Stimulated activated CD8-positive, alpha-beta memory T cell treated with anti-CD3 and anti-CD28 coated beads, Interleukin-15, amount 100 ng/mL, for 4 hours (primary cell): Measurements from ENCODE around the gene TRPM5.

Source experiments
- DNase-seq, 2 donors: peaks; one replicate each; pipeline ENCODE4 v3.0.0-alpha.2; 2020; ENCODE audit warnings: low read depth in 2 of 2

Gene TRPM5

DNA sequence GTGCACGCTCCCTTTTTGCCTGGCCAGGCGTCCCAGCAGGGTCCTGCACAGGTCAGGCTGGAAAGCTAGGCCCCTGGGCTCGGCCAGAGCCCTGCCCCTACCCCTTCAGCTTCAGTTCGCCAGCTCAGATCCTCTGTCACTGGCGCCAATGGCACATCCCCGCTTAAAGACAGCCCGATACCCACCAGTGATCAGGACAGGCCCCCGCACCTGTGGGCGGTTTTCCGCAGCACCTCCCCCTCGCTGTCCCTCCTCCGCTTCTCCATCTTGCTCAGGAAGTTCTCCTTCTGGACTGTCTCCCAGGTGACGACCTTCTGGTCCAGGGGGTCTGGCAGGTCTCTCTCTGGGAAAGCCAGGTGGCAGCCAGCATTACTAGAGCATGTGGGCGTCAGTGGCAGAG lies 37.9 kb downstream of the TRPM5 start:
- DNase-seq: no peak

DNA sequence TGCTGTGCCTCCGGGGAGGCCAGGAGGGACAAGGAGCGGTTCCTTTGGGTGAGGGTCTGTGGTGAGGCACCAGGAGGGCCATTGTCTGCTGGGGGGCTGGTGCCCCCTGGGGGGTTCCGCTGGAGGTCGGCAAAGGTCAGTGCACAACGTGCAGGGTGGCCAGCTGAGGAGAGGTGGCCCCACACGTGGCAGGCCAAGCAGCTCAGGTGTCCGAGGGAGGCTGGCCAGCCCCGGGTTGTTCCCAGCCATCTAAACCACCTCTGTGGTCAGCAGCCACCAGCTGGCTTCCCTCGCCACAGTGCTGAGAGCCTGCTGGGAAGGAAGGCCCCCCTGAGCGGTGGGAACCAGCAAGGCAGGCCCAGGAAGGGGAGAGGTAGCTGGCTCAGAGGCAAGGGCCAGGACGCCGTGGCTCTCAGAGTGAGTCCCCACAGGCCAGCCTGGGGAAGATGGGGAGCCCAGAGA lies 39.5 kb downstream of the TRPM5 start:
- no peak for DNase-seq

DNA sequence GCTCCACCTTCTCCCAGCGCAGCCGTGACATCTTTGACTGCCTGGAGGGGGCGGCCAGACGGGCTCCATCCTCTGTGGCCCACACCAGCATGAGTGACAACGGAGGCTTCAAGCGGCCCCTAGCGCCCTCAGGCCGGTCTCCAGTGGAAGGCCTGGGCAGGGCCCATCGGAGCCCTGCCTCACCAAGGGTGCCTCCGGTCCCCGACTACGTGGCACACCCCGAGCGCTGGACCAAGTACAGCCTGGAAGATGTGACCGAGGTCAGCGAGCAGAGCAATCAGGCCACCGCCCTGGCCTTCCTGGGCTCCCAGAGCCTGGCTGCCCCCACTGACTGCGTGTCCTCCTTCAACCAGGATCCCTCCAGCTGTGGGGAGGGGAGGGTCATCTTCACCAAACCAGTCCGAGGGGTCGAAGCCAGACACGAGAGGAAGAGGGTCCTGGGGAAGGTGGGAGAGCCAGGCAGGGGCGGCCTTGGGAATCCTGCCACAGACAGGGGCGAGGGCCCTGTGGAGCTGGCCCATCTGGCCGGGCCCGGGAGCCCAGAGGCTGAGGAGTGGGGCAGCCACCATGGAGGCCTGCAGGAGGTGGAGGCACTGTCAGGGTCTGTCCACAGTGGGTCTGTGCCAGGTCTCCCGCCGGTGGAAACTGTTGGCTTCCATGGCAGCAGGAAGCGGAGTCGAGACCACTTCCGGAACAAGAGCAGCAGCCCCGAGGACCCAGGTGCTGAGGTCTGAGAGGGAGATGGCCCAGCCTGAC lies 41.2 kb downstream of the TRPM5 start:
- DNase-seq: no peak

DNA sequence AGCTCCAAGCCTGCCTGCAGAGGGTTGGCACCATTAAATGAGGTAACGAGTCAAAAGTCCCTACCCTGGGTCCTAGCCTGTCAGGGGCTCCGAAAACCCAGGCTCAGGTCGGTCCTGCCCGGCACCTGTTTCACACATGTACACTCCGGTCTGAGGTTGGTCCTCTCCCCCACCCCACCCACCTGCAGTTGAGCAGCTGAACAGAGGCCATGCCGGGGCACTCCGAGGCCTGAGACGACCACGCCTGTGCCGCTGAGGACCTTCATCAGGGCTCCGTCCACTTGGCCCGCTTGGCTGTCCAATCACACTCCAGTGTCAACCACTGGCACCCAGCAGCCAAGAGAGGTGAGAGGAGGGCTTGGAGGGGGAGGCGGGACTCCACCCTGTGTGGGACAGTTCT lies 42.2 kb downstream of the TRPM5 start:
- DNase-seq: no peak

DNA sequence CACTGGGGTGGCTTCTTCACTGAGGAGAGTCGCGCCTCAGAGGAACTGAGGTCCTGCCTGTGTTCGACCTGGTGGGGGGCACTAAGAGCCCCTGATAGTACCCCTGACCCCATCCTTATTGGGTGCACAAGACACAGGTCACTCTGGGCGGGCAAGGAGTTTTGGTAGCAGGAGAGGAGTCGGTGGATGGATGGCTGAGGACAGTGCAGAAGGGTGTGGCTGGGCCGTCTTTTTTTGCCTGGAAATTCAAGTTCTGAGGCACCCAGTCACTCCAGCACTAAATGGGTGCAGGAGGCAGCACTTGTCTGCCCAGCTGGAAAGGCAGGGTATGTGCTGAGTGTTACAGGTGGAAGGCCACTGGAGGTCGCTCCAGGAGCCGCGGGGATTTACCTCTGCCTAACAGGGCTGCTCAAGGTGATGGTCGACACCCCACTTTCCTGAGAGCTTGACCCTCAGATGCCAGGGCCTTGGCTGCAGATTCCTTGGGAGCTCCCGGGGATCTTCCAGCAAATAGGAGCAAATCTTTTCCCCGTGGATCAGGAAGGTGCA lies 42.8 kb downstream of the TRPM5 start:
- DNase-seq: no peak

DNA sequence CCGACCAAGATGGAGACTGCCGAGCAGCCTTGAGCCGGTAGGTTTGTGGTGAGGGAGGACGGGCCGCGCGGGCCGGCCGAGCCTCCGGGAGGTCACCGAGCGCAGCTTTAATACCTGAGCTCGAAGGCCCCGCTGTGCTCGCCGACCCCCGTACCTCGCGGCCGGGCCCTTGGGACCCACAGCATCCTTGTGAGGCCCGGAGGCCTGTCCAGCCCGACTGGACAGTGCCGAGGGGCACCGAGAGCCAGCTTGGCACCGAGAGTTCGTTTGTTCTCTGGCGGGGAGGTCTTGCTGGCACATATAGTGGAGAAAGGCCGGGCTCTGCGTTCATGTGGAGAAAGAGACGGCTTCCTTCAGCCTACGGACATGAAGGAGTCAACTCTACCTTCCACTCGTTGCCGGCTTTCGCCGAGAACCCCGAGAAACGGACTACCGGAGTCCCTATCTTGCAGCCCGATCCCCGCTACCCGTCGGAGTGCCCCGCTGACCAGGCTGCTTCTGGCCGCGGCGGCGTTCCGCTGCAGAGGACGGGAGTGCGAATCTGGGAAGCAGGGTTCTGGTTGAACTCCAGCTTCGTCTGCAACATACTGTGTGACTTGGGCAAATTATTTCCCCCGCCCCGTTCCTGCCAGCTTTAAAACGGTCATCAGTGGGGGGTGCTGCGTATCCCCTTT lies 43.4 kb downstream of the TRPM5 start:
- no peak for DNase-seq

DNA sequence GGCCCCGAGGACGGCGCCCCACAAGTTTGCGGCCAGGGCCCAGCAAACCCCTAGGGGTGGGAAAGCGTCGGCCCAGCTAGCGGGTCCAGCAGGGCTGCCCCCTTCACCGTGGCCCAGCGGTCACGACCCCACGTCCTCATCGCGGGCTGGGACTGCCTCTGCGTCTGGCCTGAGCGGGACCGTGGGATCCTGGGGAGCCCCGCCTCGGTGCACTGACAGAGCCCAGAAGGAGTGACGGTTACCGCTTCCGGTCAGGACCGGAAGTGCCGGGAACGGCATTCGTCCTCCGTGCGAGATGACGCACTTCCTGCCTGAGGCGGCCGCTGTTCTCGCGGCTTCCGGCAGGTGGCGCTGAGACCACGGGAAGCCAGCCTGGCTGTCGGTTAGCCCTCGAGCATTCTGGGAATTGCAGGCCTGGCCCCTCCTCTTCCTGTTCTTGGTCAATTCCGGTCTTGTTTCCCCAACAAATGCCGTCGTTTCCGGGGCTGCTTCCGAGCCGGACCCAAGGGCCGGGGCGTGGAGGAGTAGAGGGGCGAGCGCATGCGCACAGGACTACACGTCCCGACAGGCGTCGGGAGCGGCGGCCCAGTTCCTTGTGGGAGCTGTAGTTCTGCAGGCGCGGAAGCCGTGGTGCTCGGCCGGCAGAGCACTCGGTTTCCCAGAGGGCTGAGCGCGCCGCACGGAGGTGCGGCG lies 44.1 kb downstream of the TRPM5 start, which contains the start of gene TSSC4:
Gene TSSC4, plus strand, starts transcription at position 682 of the 693 bp plus-strand sequence. CDS start 1,884 bp downstream, outside the sequence.
- DNase-seq: peak; percentile 99

DNA sequence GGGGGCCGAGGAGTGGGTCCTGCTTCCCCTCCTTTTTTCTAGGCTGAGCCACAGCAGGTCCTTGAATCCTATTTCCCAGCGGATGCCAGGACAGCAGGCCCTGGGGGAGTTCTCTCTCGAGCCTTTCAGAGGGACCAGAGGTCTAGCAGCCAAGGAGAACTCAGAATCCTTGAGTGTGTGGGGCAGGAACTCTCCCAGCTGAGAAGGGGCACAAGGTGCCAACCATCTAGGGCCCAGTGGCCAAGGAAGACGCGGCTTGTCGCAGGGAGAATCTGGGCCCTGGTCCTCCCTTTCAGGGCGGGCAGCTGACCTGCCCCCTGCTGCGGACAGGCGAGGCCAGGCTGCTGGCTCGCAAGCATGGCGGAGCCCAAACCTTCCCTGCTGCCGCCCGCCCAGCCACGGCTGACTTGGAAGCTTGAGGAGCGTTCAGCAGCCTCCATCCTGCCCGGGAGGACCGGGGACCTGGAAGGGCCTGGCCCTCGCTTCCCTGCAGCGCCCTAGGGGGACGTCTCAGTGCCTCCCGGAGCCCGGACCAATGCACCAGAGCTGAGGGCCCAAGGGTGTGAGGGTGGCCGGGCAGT lies 44.7 kb downstream of the TRPM5 start:
- no peak for DNase-seq

DNA sequence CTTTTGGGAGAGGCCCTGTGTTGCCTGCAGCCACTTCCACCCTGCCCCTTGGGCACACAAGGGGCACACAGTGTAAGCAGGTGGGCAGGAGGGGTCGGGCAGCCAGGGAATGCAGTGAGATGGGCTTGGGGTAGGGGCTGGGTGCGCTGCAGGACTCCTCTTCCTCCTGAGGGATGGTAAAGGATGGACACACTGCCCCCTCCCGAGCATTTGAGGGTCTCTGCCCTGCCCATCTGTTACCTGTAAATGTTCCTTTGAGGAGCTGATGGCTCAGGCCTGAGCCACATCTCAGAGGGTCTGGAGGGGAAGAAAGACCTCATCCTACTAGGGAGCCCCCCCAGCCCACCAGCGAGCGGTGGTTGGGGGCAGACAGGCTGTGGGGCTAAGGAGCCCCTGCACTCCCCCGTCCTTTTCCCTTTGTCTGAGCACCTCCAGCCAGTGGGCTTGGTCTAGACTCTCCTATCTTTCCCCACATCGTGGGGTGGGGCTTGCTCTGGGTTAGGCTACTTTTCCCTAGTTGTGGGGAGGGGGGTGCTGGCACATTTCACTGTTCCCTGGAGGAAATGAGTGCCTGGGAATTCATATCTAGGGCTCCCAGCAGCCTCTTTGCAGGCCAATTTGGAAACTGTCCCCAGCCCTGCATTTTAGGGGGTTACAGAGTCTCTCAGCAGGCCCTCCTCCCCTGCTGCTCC lies 45.5 kb downstream of the TRPM5 start:
- no peak for DNase-seq

DNA sequence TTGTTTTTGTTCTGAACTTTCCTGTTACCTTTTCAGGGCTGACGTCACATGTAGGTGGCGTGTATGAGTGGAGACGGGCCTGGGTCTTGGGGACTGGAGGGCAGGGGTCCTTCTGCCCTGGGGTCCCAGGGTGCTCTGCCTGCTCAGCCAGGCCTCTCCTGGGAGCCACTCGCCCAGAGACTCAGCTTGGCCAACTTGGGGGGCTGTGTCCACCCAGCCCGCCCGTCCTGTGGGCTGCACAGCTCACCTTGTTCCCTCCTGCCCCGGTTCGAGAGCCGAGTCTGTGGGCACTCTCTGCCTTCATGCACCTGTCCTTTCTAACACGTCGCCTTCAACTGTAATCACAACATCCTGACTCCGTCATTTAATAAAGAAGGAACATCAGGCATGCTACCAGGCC lies 47.3 kb downstream of the TRPM5 start:
- no peak for DNase-seq

DNA sequence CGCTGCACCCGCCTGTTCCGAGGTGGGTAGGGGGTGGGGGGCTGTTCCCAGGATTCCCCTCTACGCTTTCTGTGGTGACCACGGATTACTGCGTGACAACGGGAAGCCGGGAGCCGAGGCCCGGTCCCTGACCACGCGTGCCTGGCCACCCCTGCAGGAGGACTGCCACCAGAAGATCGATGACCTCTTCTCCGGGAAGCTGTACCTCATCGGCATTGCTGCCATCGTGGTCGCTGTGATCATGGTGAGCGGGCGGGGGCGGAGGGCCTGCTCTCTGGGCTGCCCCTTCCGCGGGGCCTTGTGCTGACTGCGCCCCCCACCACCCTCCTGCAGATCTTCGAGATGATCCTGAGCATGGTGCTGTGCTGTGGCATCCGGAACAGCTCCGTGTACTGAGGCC lies 47.8 kb downstream of the TRPM5 start:
- DNase-seq: no peak

DNA sequence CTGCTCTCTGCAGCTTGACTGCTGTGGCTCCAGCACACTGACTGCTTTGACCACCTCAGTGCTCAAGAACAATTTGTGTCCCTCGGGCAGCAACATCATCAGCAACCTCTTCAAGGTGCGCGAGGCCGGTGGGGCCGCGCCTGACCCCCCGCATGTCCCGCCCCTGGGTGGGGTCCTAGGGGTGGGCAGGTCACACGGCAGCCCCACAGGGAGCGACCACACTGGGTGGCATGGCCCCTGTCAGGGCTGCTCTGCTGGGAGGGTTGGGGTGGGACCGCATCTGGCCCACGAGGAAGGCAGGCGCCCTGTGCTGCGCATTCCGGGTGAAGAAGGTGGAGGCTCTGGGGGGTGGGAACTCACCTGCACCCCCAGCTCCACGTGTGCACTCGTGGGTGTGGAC lies 48.5 kb downstream of the TRPM5 start:
- no peak for DNase-seq

DNA sequence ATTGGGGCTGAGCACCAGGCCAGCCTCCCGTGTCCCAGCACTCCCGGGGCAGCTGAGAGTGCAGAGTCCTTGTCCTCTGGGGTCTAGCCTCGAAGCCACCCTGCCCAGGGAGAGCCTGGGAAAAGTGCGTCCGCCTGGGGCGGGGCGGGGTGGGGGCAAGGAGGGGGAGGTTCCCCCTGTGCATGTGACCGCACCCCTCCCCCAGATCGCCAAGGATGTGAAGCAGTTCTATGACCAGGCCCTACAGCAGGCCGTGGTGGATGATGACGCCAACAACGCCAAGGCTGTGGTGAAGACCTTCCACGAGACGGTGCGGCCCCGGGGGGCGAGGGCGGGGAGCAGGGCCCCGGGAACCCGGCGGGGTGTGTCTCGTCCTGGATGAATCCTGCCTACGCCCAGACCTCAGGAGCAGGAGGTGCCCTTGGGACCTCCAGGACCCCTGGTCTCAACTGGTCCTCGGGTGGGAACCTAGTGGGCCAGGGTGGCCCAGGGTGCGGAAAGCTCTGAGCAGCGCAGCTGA lies 49.0 kb downstream of the TRPM5 start:
- DNase-seq: no peak

DNA sequence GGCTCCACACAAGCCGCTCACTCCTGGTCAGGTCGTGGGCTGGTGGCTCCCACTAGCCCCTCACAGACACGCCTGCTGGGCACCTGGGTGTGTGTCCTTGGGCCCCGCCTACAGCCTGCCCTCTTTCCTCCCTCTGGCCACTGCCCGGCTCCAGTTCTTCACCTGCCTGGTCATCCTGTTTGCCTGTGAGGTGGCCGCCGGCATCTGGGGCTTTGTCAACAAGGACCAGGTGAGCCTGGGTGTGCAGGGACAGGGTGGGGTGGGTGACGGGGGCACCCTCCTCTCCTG lies 49.6 kb downstream of the TRPM5 start:
- DNase-seq: no peak
